Activated naive CD8-positive, alpha-beta T cell treated with anti-CD3 and anti-CD28 coated beads for 36 hours (primary cell): Measurements from ENCODE around the gene AKT3. TPM values are rescaled to one million over a fixed set of nuclear protein-coding genes. Genes with fewer than 3 reads are reported as not detected.
A peak's percentile ranks its signal among the peaks of the same experiment; 100 is the strongest.
"Not testable (repeated sequence)": the region's sequence is repeated elsewhere in the genome, so short reads cannot be mapped to it uniquely, and the experiment has no call there.

Experiments used
- DNase-seq: peaks from one replicate; pipeline ENCODE4 v3.0.0; 2021
- H3K27ac Mint-ChIP-seq: one replicate; pipeline ENCODE4 v1.8.0; 2022; ENCODE audit warnings: mild to moderate bottlenecking, moderate library complexity, mixed read lengths
- H3K27me3 Mint-ChIP-seq: one replicate; pipeline ENCODE4 v1.8.0; 2022; ENCODE audit warnings: mild to moderate bottlenecking, mixed read lengths
- H3K36me3 Mint-ChIP-seq: one replicate; pipeline ENCODE4 v1.8.0; 2021; ENCODE audit warnings: mild to moderate bottlenecking, mixed read lengths
- H3K4me1 Mint-ChIP-seq: one replicate; pipeline ENCODE4 v1.8.0; 2021; ENCODE audit warnings: mixed read lengths
- H3K4me3 Mint-ChIP-seq: one replicate; pipeline ENCODE4 v1.8.0; 2022; ENCODE audit warnings: mild to moderate bottlenecking, moderate library complexity, mixed read lengths
- H3K9me3 Mint-ChIP-seq: one replicate; pipeline ENCODE4 v1.8.0; 2022; ENCODE audit warnings: mixed read lengths
- total RNA-seq, 2 experiments: library from RNA; stranded (reverse); gene quantifications; one replicate each; pipeline ENCODE4 v1.2.3, GENCODE V29; 2021

Gene AKT3
- total RNA-seq, 2 experiments from 2014 or later = 19.1 to 21.5 TPM

DNA sequence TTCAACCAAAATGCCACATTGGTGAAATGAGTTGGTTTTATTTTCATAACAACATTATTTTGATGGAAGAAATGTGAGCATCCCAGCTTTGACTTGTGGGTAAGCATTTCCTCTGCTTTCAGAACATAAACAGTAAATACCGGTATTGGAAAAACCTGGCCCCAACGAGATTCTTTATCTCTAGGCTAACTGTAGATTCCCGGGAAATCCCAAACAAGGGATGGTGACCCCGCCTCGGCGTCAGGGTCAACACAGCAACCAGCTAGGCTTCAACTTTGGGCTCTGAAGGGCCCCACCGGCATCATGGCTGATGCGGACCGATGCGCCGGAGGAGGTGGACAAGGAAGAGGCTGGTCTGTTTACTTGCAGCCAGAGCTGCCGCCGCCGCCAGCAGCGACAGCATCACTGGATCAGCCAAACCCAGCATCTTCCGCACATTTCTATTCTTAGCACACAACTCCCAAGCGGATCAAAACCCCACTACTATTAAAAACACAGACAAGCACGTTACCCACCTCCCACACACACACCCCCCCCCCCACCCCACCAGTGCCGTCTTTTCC, 1.1 kb downstream of the AKT3 start:
- Mint-ChIP-seq H3K4me1 (peaks cover 39% of the 10 kb centered on the region), H3K9me3 (peaks cover 3% of the 10 kb centered on the region)

DNA sequence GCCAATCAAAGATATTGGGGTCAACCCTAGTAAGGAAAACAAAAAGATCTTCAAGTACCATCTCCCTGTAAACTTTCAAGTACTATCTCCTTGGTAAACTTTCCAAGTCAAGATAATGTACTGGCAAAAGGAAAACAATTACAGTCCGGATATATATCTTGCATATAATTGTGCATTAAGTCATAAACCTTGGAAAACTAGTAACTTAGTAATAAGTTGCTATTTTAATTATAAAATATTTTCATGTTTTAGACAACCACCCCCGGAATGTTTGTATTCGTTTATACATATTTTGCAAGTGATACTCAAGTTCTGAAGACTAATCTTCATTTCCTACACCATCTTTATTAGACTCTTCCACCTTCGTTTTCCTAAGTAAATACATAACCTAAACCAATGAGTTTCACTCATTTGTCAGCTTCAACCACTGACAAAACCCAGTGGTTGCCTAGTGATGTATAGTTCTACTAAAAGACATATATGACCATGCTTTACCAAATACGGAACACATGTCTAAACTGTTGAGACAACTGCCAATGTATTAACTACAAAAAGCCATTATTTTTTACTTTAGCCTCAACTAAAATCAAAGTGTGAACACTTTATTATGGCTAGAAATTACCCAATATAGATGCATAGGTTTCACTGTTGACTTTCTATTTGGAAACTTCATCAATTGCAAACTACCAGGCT, 1.7 kb downstream of the AKT3 start:
- Mint-ChIP-seq H3K27me3 (no peaks in the 10 kb centered on the region), H3K4me3 (peak overlapping the region; percentile 91), H3K9me3 (peaks cover 4% of the 10 kb centered on the region), H3K27ac (peak overlapping the region; percentile 95), H3K4me1 (peaks cover 44% of the 10 kb centered on the region), H3K36me3 (peaks cover 8% of the 10 kb centered on the region)
- DNase-seq = no peak

More for the DNA sequence above, 1.1 kb downstream of the AKT3 start:
- Mint-ChIP-seq H3K36me3 (peaks cover 6% of the 10 kb centered on the region), H3K27ac (peak overlapping the region; percentile 95), H3K4me3 (peak overlapping the region; percentile 91), H3K27me3 (no peaks in the 10 kb centered on the region)
- DNase-seq = peak; percentile 57

DNA sequence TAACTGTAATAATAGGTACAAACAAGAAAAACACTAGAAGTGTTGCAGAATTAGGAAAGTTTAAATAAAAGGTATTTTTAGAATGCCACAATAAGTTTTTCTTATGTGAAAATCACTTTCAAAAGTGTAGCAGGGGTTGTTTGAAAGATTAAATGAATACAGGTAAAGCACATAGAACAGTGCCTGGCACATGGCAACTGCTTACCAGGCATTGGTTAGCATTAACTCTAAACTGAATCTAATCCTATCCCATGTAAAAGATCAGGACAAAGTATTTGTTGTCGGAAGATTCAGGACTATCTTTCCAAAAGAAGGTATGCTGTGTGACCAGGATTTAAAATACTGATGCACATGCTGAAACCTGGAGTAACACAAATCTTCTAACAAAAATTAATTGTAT, 3.3 kb downstream of the AKT3 start:
- H3K27ac Mint-ChIP-seq = no peak overlapping the region
- peaks cover 12% of the 10 kb centered on the region for H3K36me3 Mint-ChIP-seq
- peaks cover 4% of the 10 kb centered on the region for H3K9me3 Mint-ChIP-seq
- DNase-seq = no peak
- H3K4me3 Mint-ChIP-seq = no peak overlapping the region
- peaks cover 45% of the 10 kb centered on the region for H3K4me1 Mint-ChIP-seq
- no peaks in the 10 kb centered on the region for H3K27me3 Mint-ChIP-seq

DNA sequence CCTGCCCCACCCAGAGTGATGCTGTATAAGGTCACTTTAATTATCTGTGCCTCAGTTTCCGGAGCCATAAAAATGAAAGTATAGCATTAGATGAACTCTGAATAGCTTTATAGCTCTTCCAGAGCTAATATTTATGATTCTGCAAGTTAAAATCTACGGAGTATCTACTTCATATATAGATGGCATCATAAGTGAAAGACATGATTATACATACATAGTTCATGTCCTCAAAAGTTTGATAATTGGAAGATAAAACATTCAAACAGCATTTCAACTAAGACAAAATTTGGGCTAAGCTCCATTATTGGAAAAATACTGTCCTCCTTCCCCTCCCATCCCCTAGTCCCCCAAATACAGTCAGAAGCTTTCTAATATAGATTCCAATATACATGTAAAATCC, 4.2 kb downstream of the AKT3 start:
- H3K4me3 Mint-ChIP-seq = no peak overlapping the region
- peaks cover 13% of the 10 kb centered on the region for H3K36me3 Mint-ChIP-seq
- peaks cover 44% of the 10 kb centered on the region for H3K4me1 Mint-ChIP-seq
- H3K27ac Mint-ChIP-seq = no peak overlapping the region
- peaks cover 4% of the 10 kb centered on the region for H3K9me3 Mint-ChIP-seq
- H3K27me3 Mint-ChIP-seq = no peaks in the 10 kb centered on the region
- no peak for DNase-seq

DNA sequence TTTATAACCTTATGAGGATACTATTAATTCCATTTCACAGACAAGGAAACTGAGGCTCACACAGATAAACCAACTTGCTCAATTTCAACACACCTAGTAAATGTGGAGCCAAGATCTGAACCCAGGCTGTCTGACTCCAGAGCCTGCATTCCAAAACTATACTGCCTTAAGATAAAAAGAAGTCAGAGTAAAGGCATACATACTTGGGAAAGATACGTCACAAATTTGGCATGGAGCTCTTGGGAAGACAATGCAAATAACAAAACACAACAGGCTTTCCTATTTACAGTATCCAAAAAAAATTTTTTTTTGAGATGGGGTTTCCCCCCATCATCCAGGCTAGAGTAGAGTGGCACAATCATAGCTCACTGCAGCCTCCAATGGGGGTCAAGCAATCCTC, 5.9 kb downstream of the AKT3 start:
- peaks cover 44% of the 10 kb centered on the region for H3K4me1 Mint-ChIP-seq
- H3K4me3 Mint-ChIP-seq = no peak overlapping the region

DNA sequence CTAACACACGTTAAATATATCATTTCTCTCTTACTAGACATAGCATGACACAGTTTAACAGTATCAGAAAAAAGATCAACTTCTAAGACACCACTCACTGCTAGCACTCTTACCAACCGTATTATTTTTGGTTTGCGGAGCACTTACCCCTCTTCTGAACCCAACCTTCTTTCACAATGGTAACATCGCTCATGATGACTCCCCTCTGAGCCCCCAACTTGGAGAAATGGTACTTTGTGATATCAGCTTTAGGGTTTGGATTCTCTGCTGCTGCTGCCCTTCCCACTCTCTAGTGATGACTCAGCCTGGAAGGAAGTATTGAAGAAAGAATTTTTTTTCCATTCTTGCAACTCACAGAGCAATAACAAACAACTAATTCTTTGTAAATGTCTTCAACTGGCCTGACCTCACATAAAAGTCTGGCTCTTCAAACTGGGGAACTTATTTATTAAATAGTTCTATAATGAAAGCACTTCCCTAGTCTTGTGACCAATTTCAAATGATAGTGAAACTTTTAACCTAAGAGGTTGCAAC, 7.0 kb downstream of the AKT3 start:
- Mint-ChIP-seq H3K27me3 (no peaks in the 10 kb centered on the region), H3K4me1 (peaks cover 39% of the 10 kb centered on the region), H3K4me3 (peak overlapping the region; percentile 3), H3K36me3 (peaks cover 11% of the 10 kb centered on the region), H3K9me3 (peaks cover 4% of the 10 kb centered on the region), H3K27ac (peak overlapping the region; percentile 54)
- DNase-seq = no peak

More for the DNA sequence above, 5.9 kb downstream of the AKT3 start:
- peaks cover 13% of the 10 kb centered on the region for H3K36me3 Mint-ChIP-seq
- H3K9me3 Mint-ChIP-seq = peaks cover 4% of the 10 kb centered on the region
- no peak overlapping the region for H3K27ac Mint-ChIP-seq
- H3K27me3 Mint-ChIP-seq = no peaks in the 10 kb centered on the region
- no peak for DNase-seq

DNA sequence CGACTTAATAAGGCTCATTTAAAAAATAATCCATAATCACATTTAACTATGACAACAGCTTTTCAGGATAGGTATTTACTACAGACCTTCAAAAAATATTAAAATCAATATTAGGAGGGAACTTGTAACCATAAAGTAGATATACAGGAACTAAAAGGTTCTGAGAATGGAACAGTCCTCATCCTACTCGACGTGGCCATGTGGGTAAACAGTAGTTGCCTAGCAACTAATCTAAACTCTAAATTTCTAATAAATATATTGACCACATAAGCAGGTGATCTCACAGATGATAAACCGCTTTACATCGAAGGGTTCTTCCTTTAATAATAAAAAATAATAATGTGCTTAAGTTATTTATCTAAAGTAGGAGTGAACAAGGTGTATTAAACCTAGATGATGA, 7.9 kb downstream of the AKT3 start:
- peaks cover 6% of the 10 kb centered on the region for H3K9me3 Mint-ChIP-seq
- no peak overlapping the region for H3K4me3 Mint-ChIP-seq
- no peak overlapping the region for H3K27ac Mint-ChIP-seq
- peaks cover 42% of the 10 kb centered on the region for H3K4me1 Mint-ChIP-seq
- no peaks in the 10 kb centered on the region for H3K27me3 Mint-ChIP-seq
- H3K36me3 Mint-ChIP-seq = peaks cover 19% of the 10 kb centered on the region
- no peak for DNase-seq

DNA sequence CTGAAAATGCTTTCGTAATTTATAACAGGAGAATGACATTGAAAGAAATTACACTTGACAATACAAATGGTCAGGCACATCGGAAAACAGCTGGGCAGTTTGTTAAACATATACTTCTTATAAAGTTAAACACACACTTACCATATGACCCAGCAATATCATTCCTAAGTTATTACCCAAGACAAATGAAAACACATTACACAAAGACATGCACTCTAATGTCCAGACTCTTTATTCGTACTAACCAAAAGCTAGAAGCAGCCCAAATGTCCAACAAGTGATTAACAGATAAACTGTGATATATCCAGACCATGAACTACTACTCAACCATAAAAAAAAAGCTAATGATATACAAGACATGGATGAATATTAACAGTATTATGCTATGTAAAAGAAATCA, 8.5 kb downstream of the AKT3 start:
- H3K9me3 Mint-ChIP-seq = peaks cover 7% of the 10 kb centered on the region
- H3K4me3 Mint-ChIP-seq = no peak overlapping the region
- H3K27ac Mint-ChIP-seq = no peak overlapping the region
- peaks cover 25% of the 10 kb centered on the region for H3K36me3 Mint-ChIP-seq
- peaks cover 41% of the 10 kb centered on the region for H3K4me1 Mint-ChIP-seq
- no peak for DNase-seq
- no peaks in the 10 kb centered on the region for H3K27me3 Mint-ChIP-seq

DNA sequence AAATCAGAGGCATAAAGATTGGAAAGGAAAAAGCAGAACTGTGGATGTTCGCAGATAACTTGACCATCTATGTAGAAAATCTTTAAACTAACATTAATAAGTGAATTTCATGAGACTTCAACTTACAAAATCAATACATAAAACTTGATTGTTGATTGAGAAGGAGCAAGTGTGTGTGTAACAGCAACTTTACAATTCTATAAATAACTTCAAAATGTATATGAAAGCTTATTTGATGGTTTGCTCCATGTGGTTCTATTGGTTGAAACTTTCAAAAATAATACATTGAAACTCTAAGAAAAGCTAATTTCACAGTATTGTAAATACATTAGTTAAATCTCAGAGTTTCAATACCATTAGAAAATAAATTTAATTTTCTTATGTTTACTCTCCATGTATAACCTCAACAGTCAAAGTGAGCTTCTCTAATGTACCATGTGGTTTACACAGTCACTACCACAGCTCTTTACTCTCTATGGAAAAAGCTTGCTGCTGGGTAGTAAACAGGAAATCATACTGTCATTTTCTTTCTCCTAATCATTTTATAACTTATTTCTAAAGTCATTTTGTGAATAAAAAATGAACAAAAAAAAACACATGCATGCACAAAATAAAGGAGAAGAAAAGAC, 12.0 kb downstream of the AKT3 start:
- Mint-ChIP-seq H3K9me3 (peaks cover 18% of the 10 kb centered on the region), H3K36me3 (peaks cover 45% of the 10 kb centered on the region), H3K27me3 (no peaks in the 10 kb centered on the region), H3K4me3 (peak overlapping the region; percentile 18), H3K4me1 (peaks cover 31% of the 10 kb centered on the region), H3K27ac (peak overlapping the region; percentile 68)
- DNase-seq = no peak

DNA sequence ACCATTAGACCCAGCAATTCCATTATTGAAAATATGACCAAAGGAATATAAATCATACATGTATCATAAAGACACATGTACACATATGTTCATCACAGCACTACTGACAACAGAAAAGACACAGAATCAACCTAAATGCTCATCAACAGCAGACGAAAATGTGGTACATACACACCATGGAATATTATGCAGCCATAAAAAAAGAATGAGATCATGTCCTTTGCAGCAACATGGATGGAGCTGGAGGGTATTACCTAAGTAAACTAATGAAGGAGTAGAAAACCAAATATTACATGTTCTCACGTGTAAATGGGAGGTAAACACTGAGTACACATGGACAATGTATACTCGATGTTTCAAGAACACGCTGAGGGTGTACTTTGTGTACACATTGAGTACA, 15.9 kb downstream of the AKT3 start:
- no peak overlapping the region for H3K27ac Mint-ChIP-seq
- peaks cover 18% of the 10 kb centered on the region for H3K9me3 Mint-ChIP-seq
- no peak overlapping the region for H3K4me3 Mint-ChIP-seq
- H3K36me3 Mint-ChIP-seq = peaks cover 51% of the 10 kb centered on the region
- H3K4me1 Mint-ChIP-seq = peaks cover 37% of the 10 kb centered on the region
- no peak for DNase-seq
- H3K27me3 Mint-ChIP-seq = no peaks in the 10 kb centered on the region

DNA sequence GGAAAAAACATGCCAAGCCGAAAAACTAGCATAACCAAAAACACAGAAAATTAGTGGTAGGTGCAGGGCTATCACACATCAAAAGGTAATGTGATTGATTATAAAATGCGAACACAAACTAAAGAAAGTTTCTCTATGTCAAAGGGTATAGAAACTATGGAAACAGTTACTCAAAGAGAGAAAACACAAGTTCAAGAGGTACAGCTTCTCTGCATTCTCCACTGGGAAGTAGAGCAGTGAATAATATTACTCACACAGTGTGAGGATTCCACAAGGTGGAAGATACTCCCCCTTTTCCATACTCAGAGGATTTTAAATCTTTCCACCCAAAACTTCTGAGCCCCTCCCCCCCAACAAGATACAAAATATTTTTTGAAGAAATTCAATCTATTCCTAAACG, 18.6 kb downstream of the AKT3 start:
- Mint-ChIP-seq H3K4me3 (no peak overlapping the region), H3K27me3 (no peaks in the 10 kb centered on the region), H3K9me3 (peaks cover 15% of the 10 kb centered on the region), H3K36me3 (peaks cover 48% of the 10 kb centered on the region), H3K27ac (peak overlapping the region; percentile 40), H3K4me1 (peaks cover 34% of the 10 kb centered on the region)
- DNase-seq = no peak

DNA sequence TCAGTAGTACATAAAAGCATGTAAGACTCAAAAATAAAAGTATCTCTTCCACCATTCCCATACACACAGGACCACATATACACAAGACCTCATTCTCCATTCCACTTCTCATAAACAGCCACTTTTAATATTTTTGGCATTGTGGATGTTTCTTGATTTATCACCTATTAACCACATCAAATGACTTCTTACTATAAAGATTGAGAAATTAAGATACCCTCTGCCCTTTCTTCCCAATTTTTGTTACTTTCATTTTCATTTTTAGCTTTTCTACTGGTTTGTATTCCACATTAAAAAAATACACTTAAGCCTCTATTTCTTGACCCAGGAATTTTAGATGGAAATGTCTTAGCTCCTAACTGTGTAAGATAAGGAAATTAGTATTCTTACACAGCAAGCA, 22.8 kb downstream of the AKT3 start:
- Mint-ChIP-seq H3K36me3 (peaks cover 54% of the 10 kb centered on the region), H3K9me3 (peaks cover 10% of the 10 kb centered on the region), H3K27ac (no peak overlapping the region), H3K4me3 (no peak overlapping the region), H3K27me3 (no peaks in the 10 kb centered on the region), H3K4me1 (peaks cover 35% of the 10 kb centered on the region)
- DNase-seq = no peak

DNA sequence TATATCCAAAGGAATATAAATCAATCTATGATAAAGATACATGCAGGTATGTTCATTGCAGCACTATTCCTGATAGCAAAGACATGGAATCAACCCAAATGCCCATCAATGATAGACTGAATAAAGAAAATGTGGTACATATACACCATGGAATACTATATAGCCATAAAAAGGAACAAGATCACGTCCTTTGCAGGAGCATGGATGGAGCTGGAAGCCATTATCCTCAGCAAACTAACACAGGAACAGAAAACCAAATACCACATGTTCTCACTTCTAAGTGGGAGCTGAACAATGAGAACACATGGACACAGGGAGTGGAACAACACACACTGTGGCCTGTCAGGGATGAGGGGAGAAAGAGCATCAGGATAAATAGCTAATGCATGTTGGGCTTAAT, 25.1 kb downstream of the AKT3 start:
- peaks cover 23% of the 10 kb centered on the region for H3K4me1 Mint-ChIP-seq
- not testable (repeated sequence) for H3K4me3 Mint-ChIP-seq

DNA sequence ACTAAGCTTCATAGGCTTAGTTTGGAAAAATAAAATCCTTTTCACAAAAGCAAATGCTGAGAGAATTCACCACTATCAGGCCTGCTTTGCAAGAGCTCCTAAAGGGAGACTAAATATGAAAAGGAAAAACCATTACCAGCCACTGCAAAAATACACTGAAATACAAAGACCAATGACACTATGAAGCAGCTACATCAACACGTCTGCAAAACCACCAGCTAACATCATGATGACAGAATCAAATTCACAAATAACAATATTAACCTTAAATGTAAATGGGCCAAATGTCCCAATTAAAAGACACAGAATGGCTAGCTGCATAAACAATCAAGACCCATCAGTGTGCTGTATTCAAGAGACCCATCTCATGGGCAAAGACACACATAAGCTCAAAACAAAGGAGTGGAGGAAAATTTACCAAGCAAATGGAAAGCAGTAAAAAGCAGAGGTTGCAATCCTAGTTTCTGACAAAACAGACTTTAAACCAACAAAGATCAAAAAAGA, 28.8 kb downstream of the AKT3 start:
- no peaks in the 10 kb centered on the region for H3K27me3 Mint-ChIP-seq
- no peak overlapping the region for H3K4me3 Mint-ChIP-seq
- H3K4me1 Mint-ChIP-seq = peaks cover 7% of the 10 kb centered on the region
- H3K9me3 Mint-ChIP-seq = peaks cover 28% of the 10 kb centered on the region
- peaks cover 65% of the 10 kb centered on the region for H3K36me3 Mint-ChIP-seq
- H3K27ac Mint-ChIP-seq = no peak overlapping the region
- DNase-seq = no peak

More for the DNA sequence above, 25.1 kb downstream of the AKT3 start:
- Mint-ChIP-seq H3K36me3 (peaks cover 68% of the 10 kb centered on the region), H3K9me3 (peaks cover 28% of the 10 kb centered on the region)
- not testable (repeated sequence) for H3K27me3 Mint-ChIP-seq, DNase-seq, H3K27ac Mint-ChIP-seq

DNA sequence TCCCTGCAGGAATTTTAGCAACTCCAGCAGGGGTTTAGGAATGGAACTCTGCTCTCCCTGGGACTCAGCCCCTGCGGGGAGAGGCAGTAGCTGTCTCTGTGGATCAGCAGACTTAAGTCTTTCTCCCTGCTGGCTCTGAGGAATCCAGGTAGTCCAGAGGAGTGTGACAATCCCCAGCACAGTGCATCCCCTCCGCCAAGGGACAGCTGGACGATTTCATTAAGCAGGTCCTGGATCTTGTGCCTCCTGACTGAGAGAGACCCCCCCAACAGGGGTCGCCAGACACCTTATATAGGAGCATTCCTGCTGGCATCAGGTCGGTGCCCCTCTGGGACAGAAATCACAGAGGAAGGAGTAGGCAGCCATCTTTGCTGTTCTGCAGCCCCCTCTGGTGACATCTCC, 30.6 kb downstream of the AKT3 start:
- DNase-seq = no peak
- no peaks in the 10 kb centered on the region for H3K27me3 Mint-ChIP-seq
- peaks cover 70% of the 10 kb centered on the region for H3K36me3 Mint-ChIP-seq
- H3K4me1 Mint-ChIP-seq = peaks cover 7% of the 10 kb centered on the region
- H3K4me3 Mint-ChIP-seq = no peak overlapping the region
- H3K9me3 Mint-ChIP-seq = peaks cover 33% of the 10 kb centered on the region
- no peak overlapping the region for H3K27ac Mint-ChIP-seq
